Measurements from ENCODE around the gene ZNF611. TPM values are rescaled to one million over a fixed set of nuclear protein-coding genes. Genes with fewer than 3 reads are reported as not detected.

Gene ZNF611
- total and polyA plus RNA-seq, 10 of the 15 experiments (the other 5 are each of a cell fraction or from before 2014, with no cell fraction given), result 1.4 to 16.8 (median 7.6) TPM

DNA sequence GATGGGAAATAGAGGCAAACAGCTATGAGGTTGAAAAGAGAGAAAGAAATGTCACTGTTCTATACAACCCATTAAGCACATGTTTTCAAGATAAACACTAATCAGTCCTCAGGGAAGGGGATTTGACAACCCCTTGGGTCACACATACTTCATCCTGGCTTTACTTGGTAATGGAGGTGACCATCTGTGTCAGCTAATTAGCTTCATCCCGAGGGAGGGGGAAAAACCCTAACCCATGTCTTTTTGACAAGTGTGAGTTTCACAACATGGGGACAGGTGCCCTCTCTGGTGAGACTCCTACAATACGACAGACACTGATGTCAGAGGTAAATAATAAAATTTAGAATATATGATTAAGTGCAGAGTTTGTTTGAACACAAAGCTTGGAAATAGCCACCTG is 43.1 kb downstream of the ZNF611 start (continued):
- TF ChIP-seq REST (IDR thresholded peaks at IDR 0.05; ENCODE audit: low read depth, low read length), result no peak
- TF ChIP-seq, protein P1, sequence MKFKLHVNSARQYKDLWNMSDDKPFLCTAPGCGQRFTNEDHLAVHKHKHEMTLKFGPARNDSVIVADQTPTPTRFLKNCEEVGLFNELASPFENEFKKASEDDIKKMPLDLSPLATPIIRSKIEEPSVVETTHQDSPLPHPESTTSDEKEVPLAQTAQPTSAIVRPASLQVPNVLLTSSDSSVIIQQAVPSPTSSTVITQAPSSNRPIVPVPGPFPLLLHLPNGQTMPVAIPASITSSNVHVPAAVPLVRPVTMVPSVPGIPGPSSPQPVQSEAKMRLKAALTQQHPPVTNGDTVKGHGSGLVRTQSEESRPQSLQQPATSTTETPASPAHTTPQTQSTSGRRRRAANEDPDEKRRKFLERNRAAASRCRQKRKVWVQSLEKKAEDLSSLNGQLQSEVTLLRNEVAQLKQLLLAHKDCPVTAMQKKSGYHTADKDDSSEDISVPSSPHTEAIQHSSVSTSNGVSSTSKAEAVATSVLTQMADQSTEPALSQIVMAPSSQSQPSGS (IDR thresholded peaks at IDR 0.05; ENCODE audit: low read length), result no peak
- TF ChIP-seq, protein P2, sequence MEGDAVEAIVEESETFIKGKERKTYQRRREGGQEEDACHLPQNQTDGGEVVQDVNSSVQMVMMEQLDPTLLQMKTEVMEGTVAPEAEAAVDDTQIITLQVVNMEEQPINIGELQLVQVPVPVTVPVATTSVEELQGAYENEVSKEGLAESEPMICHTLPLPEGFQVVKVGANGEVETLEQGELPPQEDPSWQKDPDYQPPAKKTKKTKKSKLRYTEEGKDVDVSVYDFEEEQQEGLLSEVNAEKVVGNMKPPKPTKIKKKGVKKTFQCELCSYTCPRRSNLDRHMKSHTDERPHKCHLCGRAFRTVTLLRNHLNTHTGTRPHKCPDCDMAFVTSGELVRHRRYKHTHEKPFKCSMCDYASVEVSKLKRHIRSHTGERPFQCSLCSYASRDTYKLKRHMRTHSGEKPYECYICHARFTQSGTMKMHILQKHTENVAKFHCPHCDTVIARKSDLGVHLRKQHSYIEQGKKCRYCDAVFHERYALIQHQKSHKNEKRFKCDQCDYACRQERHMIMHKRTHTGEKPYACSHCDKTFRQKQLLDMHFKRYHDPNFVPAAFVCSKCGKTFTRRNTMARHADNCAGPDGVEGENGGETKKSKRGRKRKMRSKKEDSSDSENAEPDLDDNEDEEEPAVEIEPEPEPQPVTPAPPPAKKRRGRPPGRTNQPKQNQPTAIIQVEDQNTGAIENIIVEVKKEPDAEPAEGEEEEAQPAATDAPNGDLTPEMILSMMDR (IDR thresholded peaks at IDR 0.05 in 2 of 3, conservative IDR thresholded peaks at IDR 0.05 in 1 of 3; ENCODE audit: control insufficient read depth in 2 of 3, extremely low read depth in 1 of 3, insufficient read depth in 1 of 3, low read depth in 3 of 3, low read length in 3 of 3), result peak in 1 of 3 experiments; percentile 19; a peak in 1 of 6 replicates
- no peak for TF ChIP-seq TBL1XR1 (IDR thresholded peaks at IDR 0.05; ENCODE audit: low read depth, low read length)
- TF ChIP-seq GATAD2B (conservative IDR thresholded peaks at IDR 0.05; ENCODE audit: low read depth), result 0 out of 2 replicates have a peak, but pooled peaks have one; percentile 46
- TF ChIP-seq CREB1 (IDR thresholded peaks at IDR 0.05; ENCODE audit: low read depth), result no peak
- TF ChIP-seq STAT1 (conservative IDR thresholded peaks at IDR 0.05), result no peak
- no peak for TF ChIP-seq EGR1 (IDR thresholded peaks at IDR 0.05; ENCODE audit: borderline replicate concordance in 1 of 2, low read depth in 2 of 2, low read length in 2 of 2)
- TF ChIP-seq NFIC (IDR thresholded peaks at IDR 0.05; ENCODE audit: low read depth, low read length), result no peak
- TF ChIP-seq, protein P3, sequence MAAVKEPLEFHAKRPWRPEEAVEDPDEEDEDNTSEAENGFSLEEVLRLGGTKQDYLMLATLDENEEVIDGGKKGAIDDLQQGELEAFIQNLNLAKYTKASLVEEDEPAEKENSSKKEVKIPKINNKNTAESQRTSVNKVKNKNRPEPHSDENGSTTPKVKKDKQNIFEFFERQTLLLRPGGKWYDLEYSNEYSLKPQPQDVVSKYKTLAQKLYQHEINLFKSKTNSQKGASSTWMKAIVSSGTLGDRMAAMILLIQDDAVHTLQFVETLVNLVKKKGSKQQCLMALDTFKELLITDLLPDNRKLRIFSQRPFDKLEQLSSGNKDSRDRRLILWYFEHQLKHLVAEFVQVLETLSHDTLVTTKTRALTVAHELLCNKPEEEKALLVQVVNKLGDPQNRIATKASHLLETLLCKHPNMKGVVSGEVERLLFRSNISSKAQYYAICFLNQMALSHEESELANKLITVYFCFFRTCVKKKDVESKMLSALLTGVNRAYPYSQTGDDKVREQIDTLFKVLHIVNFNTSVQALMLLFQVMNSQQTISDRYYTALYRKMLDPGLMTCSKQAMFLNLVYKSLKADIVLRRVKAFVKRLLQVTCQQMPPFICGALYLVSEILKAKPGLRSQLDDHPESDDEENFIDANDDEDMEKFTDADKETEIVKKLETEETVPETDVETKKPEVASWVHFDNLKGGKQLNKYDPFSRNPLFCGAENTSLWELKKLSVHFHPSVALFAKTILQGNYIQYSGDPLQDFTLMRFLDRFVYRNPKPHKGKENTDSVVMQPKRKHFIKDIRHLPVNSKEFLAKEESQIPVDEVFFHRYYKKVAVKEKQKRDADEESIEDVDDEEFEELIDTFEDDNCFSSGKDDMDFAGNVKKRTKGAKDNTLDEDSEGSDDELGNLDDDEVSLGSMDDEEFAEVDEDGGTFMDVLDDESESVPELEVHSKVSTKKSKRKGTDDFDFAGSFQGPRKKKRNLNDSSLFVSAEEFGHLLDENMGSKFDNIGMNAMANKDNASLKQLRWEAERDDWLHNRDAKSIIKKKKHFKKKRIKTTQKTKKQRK (IDR thresholded peaks at IDR 0.05; ENCODE audit: low read depth, low read length), result no peak
- TF ChIP-seq HDAC6 (IDR thresholded peaks at IDR 0.05; ENCODE audit: unreplicated experiment), result no peak
- no peak for TF ChIP-seq ZNF274 (IDR thresholded peaks at IDR 0.05; ENCODE audit: insufficient read depth, insufficient read length)
- no peak for TF ChIP-seq PAX5 (IDR thresholded peaks at IDR 0.05; ENCODE audit: borderline replicate concordance, low read depth, low read length)
- TF ChIP-seq BCL11A (IDR thresholded peaks at IDR 0.05; ENCODE audit: low read depth, low read length), result peak; percentile 97
- no peak for TF ChIP-seq ZSCAN29 (IDR thresholded peaks at IDR 0.05)
- no peak for TF ChIP-seq MYB (IDR thresholded peaks at IDR 0.05; ENCODE audit: borderline replicate concordance, low read depth, low read length)
- TF ChIP-seq TCF12 (IDR thresholded peaks at IDR 0.05; ENCODE audit: low read depth, low read length), result peak; percentile 80; the same call in 1 of the 2 replicates
- TF ChIP-seq, protein P4, sequence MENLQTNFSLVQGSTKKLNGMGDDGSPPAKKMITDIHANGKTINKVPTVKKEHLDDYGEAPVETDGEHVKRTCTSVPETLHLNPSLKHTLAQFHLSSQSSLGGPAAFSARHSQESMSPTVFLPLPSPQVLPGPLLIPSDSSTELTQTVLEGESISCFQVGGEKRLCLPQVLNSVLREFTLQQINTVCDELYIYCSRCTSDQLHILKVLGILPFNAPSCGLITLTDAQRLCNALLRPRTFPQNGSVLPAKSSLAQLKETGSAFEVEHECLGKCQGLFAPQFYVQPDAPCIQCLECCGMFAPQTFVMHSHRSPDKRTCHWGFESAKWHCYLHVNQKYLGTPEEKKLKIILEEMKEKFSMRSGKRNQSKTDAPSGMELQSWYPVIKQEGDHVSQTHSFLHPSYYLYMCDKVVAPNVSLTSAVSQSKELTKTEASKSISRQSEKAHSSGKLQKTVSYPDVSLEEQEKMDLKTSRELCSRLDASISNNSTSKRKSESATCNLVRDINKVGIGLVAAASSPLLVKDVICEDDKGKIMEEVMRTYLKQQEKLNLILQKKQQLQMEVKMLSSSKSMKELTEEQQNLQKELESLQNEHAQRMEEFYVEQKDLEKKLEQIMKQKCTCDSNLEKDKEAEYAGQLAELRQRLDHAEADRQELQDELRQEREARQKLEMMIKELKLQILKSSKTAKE (IDR thresholded peaks at IDR 0.05; ENCODE audit: low read depth, poor library complexity, severe bottlenecking), result peak; percentile 92
